ENCODE measurements around the gene MSMB. TPM values are rescaled to one million over a fixed set of nuclear protein-coding genes. Genes with fewer than 3 reads are reported as not detected.
"Not testable (repeated sequence)": the region's sequence is repeated elsewhere in the genome, so short reads cannot be mapped to it uniquely, and the experiment has no call there.

Gene MSMB
- total and polyA plus RNA-seq, 7 experiments from 2014 or later = not detected

GRCh38 chr10:46062723-46063428 lies 16.8 kb upstream of the MSMB start:
- ChIA-PET CTCF (no interaction called here), POLR2A (no interaction called here)
- Histone ChIP-seq H3K4me1 (ENCODE audit: control insufficient read depth in 2 of 2, insufficient read depth in 2 of 2, low read length in 2 of 2) (no peaks in the 10 kb centered on the region), H3K36me3 (ENCODE audit: control insufficient read depth in 2 of 3, insufficient read depth in 3 of 3, low read length in 3 of 3) (no peaks in the 10 kb centered on the region), H3K9me3 (ENCODE audit: control insufficient read depth in 2 of 3, low read length in 3 of 3) (no peaks in the 10 kb centered on the region), H3K4me3 (ENCODE audit: low read length) (no peak overlapping the region), H3K27ac (ENCODE audit: low read depth, low read length) (no peak overlapping the region), H3K27me3 (ENCODE audit: control insufficient read depth in 2 of 2, insufficient read depth in 2 of 2, low read length in 2 of 2) (no peaks in the 10 kb centered on the region)
- DNase-seq (no peak), ATAC-seq (no peak)
- Mint-ChIP-seq H3K4me3 (no peak overlapping the region), H3K9me3 (no peaks in the 10 kb centered on the region), H3K27me3 (peaks cover 0 to 2% (median 0%) of the 10 kb centered on the region in 5 donors), H3K36me3 (no peaks in the 10 kb centered on the region), H3K4me1 (no peaks in the 10 kb centered on the region), H3K27ac (no peak overlapping the region)
- intact Hi-C loops (cut with micrococcal nuclease) = no loop called here

- H3K27ac ChIP-seq (ENCODE audit: low read depth, low read length) = no peak overlapping the region
- H3K4me1 ChIP-seq (ENCODE audit: control insufficient read depth in 2 of 2, insufficient read depth in 2 of 2, low read length in 2 of 2) = no peaks in the 10 kb centered on the region
- no peak for ATAC-seq
- intact Hi-C loops (cut with micrococcal nuclease) = no loop called here
- no peak for DNase-seq
- H3K4me3 ChIP-seq (ENCODE audit: low read length) = no peak overlapping the region
- H3K4me1 Mint-ChIP-seq = no peaks in the 10 kb centered on the region
- H3K4me3 Mint-ChIP-seq = no peak overlapping the region
- no peaks in the 10 kb centered on the region for H3K27me3 ChIP-seq (ENCODE audit: control insufficient read depth in 2 of 2, insufficient read depth in 2 of 2, low read length in 2 of 2)
- H3K27me3 Mint-ChIP-seq = peaks cover 0 to 4% (median 0%) of the 10 kb centered on the region in 5 donors
- H3K27ac Mint-ChIP-seq = no peak overlapping the region
- H3K9me3 Mint-ChIP-seq = peaks cover 0 to 18% (median 6%) of the 10 kb centered on the region in 11 donors
- ChIA-PET POLR2A (no interaction called here), CTCF (no interaction called here)
- H3K36me3 Mint-ChIP-seq = peaks cover 0 to 9% (median 7%) of the 10 kb centered on the region in 5 donors
- H3K9me3 ChIP-seq (ENCODE audit: control insufficient read depth in 2 of 3, low read length in 3 of 3) = no peaks in the 10 kb centered on the region
- no peaks in the 10 kb centered on the region for H3K36me3 ChIP-seq (ENCODE audit: control insufficient read depth in 2 of 3, insufficient read depth in 3 of 3, low read length in 3 of 3)
Observed at GRCh38 chr10:46060706-46061105, 14.6 kb upstream of the MSMB start.

- H3K27ac Mint-ChIP-seq; H3K9me3 ChIP-seq (ENCODE audit: control insufficient read depth in 2 of 3, low read length in 3 of 3); CTCF ChIA-PET; H3K4me3 ChIP-seq (ENCODE audit: low read length); DNase-seq; POLR2A ChIA-PET; H3K27ac ChIP-seq (ENCODE audit: low read depth, low read length); H3K36me3 Mint-ChIP-seq; H3K4me1 ChIP-seq (ENCODE audit: control insufficient read depth in 2 of 2, insufficient read depth in 2 of 2, low read length in 2 of 2); H3K4me3 Mint-ChIP-seq; intact Hi-C loops (cut with micrococcal nuclease); H3K27me3 Mint-ChIP-seq; H3K36me3 ChIP-seq (ENCODE audit: control insufficient read depth in 2 of 3, insufficient read depth in 3 of 3, low read length in 3 of 3); ATAC-seq; H3K27me3 ChIP-seq (ENCODE audit: control insufficient read depth in 2 of 2, insufficient read depth in 2 of 2, low read length in 2 of 2): not testable (repeated sequence)
- peaks cover 0 to 18% (median 6%) of the 10 kb centered on the region in 11 donors for H3K9me3 Mint-ChIP-seq
- H3K4me1 Mint-ChIP-seq = peaks cover 0 to 14% (median 5%) of the 10 kb centered on the region in 7 donors
Observed at GRCh38 chr10:46057927-46058326, 11.9 kb upstream of the MSMB start.

GRCh38 chr10:46057038-46057437 lies 11.0 kb upstream of the MSMB start:
- CTCF ChIA-PET = no interaction called here

GRCh38 chr10:46055771-46056170 lies 9.7 kb upstream of the MSMB start:
- intact Hi-C loops (cut with micrococcal nuclease) = no loop called here
- H3K4me1 Mint-ChIP-seq = peaks cover 0 to 21% (median 5%) of the 10 kb centered on the region in 7 donors
- Histone ChIP-seq H3K9me3 (ENCODE audit: control insufficient read depth in 2 of 3, low read length in 3 of 3) (no peaks in the 10 kb centered on the region), H3K36me3 (ENCODE audit: control insufficient read depth in 2 of 3, insufficient read depth in 3 of 3, low read length in 3 of 3) (no peaks in the 10 kb centered on the region), H3K27ac (ENCODE audit: low read depth, low read length) (no peak overlapping the region), H3K4me3 (ENCODE audit: low read length) (no peak overlapping the region), H3K4me1 (ENCODE audit: control insufficient read depth in 2 of 2, insufficient read depth in 2 of 2, low read length in 2 of 2) (no peaks in the 10 kb centered on the region), H3K27me3 (ENCODE audit: control insufficient read depth in 2 of 2, insufficient read depth in 2 of 2, low read length in 2 of 2) (no peaks in the 10 kb centered on the region)
- peak overlapping the region in 2 of 9 donors; percentile 8 to 21 for H3K27ac Mint-ChIP-seq
- POLR2A ChIA-PET = no interaction called here
- peaks cover 0 to 9% (median 7%) of the 10 kb centered on the region in 5 donors for H3K36me3 Mint-ChIP-seq
- CTCF ChIA-PET = no interaction called here
- ATAC-seq = no peak
- no peak for DNase-seq
- peaks cover 0 to 18% (median 6%) of the 10 kb centered on the region in 11 donors for H3K9me3 Mint-ChIP-seq
- peaks cover 0 to 8% (median 0%) of the 10 kb centered on the region in 5 donors for H3K27me3 Mint-ChIP-seq
- H3K4me3 Mint-ChIP-seq = peak overlapping the region in 1 of 10 donors; percentile 5

More at GRCh38 chr10:46057038-46057437, 11.0 kb upstream of the MSMB start:
- Histone ChIP-seq H3K4me3 (ENCODE audit: low read length) (no peak overlapping the region), H3K4me1 (ENCODE audit: control insufficient read depth in 2 of 2, insufficient read depth in 2 of 2, low read length in 2 of 2) (no peaks in the 10 kb centered on the region), H3K27me3 (ENCODE audit: control insufficient read depth in 2 of 2, insufficient read depth in 2 of 2, low read length in 2 of 2) (no peaks in the 10 kb centered on the region), H3K27ac (ENCODE audit: low read depth, low read length) (no peak overlapping the region), H3K36me3 (ENCODE audit: control insufficient read depth in 2 of 3, insufficient read depth in 3 of 3, low read length in 3 of 3) (no peaks in the 10 kb centered on the region), H3K9me3 (ENCODE audit: control insufficient read depth in 2 of 3, low read length in 3 of 3) (no peaks in the 10 kb centered on the region)
- ATAC-seq = no peak
- Mint-ChIP-seq H3K36me3 (peaks cover 0 to 9% (median 7%) of the 10 kb centered on the region in 5 donors), H3K27ac (no peak overlapping the region), H3K27me3 (peaks cover 0 to 4% (median 0%) of the 10 kb centered on the region in 5 donors), H3K4me1 (peaks cover 0 to 14% (median 5%) of the 10 kb centered on the region in 7 donors), H3K4me3 (no peak overlapping the region), H3K9me3 (peaks cover 0 to 18% (median 6%) of the 10 kb centered on the region in 11 donors)
- intact Hi-C loops (cut with micrococcal nuclease) = no loop called here
- POLR2A ChIA-PET = no interaction called here
- DNase-seq = no peak

- no peaks in the 10 kb centered on the region for H3K36me3 ChIP-seq (ENCODE audit: control insufficient read depth in 2 of 3, insufficient read depth in 3 of 3, low read length in 3 of 3)
- no peak for ATAC-seq
- intact Hi-C loops (cut with micrococcal nuclease) = no loop called here
- peaks cover 0 to 18% (median 6%) of the 10 kb centered on the region in 11 donors for H3K9me3 Mint-ChIP-seq
- H3K4me3 Mint-ChIP-seq = no peak overlapping the region
- POLR2A ChIA-PET = no interaction called here
- peaks cover 0 to 22% (median 5%) of the 10 kb centered on the region in 7 donors for H3K4me1 Mint-ChIP-seq
- H3K27me3 Mint-ChIP-seq = peaks cover 0 to 8% (median 0%) of the 10 kb centered on the region in 5 donors
- CTCF ChIA-PET = no interaction called here
- H3K4me3 ChIP-seq (ENCODE audit: low read length) = no peak overlapping the region
- no peak overlapping the region for H3K27ac ChIP-seq (ENCODE audit: low read depth, low read length)
- H3K27me3 ChIP-seq (ENCODE audit: control insufficient read depth in 2 of 2, insufficient read depth in 2 of 2, low read length in 2 of 2) = no peaks in the 10 kb centered on the region
- no peak for DNase-seq
- peak overlapping the region in 1 of 9 donors; percentile 31 for H3K27ac Mint-ChIP-seq
- H3K36me3 Mint-ChIP-seq = peaks cover 0 to 9% (median 7%) of the 10 kb centered on the region in 5 donors
- H3K4me1 ChIP-seq (ENCODE audit: control insufficient read depth in 2 of 2, insufficient read depth in 2 of 2, low read length in 2 of 2) = no peaks in the 10 kb centered on the region
- H3K9me3 ChIP-seq (ENCODE audit: control insufficient read depth in 2 of 3, low read length in 3 of 3) = no peaks in the 10 kb centered on the region
Observed at GRCh38 chr10:46053534-46054434, 7.7 kb upstream of the MSMB start.
